GM12892 (cell line): ENCODE measurements around the gene DAB1. TPM values are rescaled to one million over a fixed set of nuclear protein-coding genes. Genes with fewer than 3 reads are reported as not detected.

Experiments
- DNase-seq: peaks from one replicate; pipeline ENCODE4 v3.0.0; 2011; ENCODE audit not compliant: insufficient read length
- FAIRE-seq: peaks from 2 replicates; lab custom pipeline; 2011; peaks lifted over from hg19 to GRCh38; lab: Jason Lieb, UNC
- POLR2A ChIP-seq: IDR thresholded peaks from 2 replicates; pipeline ENCODE4 v1.6.1; 2011; ENCODE audit warnings: low read depth, low read length, control low read depth
- POLR2AphosphoS5 ChIP-seq: IDR thresholded peaks from 2 replicates; pipeline ENCODE4 v1.6.1; 2011; ENCODE audit warnings: low read depth, low read length, control low read depth
- TAF1 ChIP-seq: IDR thresholded peaks from 2 replicates; pipeline ENCODE4 v1.6.1; 2011; ENCODE audit warnings: low read depth, mild to moderate bottlenecking, control low read depth, low read length, borderline replicate concordance
- polyA plus RNA-seq: library from polyadenylated mRNA; unstranded; fragments of >200 nt; gene quantifications from one replicate; pipeline ENCODE4 v1.2.1, GENCODE V29; 2012; ENCODE audit warnings: missing spikeins, inconsistent platforms; ENCODE audit not compliant: missing spikeins

DAB1 gene
- not detected for polyA plus RNA-seq

DNA sequence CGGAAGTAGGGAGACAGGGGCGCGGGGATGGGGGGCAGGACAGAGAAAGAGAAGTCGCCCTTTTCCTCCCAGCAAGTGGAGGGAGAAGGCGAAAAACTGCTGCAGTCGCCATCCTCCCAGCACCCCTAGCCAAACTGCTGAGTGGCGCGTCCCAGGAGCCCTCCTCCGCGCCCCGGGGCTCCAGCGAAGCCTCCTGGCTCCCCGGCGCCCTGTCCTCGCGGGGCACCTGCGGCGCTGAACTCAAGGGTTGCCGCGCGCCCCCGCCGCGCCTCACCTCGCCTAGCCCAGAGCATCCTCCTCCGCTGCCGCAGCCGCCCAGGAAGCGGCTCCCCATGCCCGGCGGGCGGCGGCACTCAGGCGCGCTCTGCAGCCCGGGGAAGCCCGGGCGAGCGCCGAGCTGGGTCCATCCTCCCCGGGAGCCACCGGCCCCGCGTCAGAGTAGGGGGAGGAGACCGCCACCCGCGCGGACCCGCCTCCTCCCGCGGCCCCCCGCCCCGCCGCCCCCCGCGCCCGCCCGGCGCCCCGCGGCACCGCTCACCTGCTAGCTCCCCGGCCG is at the start of gene DAB1:
DAB1 (minus strand) TSS at position 405 of the 556 bp plus-strand sequence. CDS start 133,030 bp downstream, outside the sequence.
- DNase-seq (peak; percentile 10), FAIRE-seq (no peak)
- TF ChIP-seq TAF1 (no peak), POLR2AphosphoS5 (no peak), POLR2A (no peak)

- TF ChIP-seq TAF1 (no peak), POLR2AphosphoS5 (no peak), POLR2A (no peak)
- DNase-seq (no peak), FAIRE-seq (no peak)
Observed at GRCh38 chr1:57473448-57473847, 49.6 kb upstream of the DAB1 start.

- DNase-seq (no peak), FAIRE-seq (no peak)
- no peak for TF ChIP-seq POLR2AphosphoS5
- TF ChIP-seq TAF1, result no peak
- no peak for TF ChIP-seq POLR2A
Observed at GRCh38 chr1:57471995-57472394, 48.1 kb upstream of the DAB1 start.

DNA sequence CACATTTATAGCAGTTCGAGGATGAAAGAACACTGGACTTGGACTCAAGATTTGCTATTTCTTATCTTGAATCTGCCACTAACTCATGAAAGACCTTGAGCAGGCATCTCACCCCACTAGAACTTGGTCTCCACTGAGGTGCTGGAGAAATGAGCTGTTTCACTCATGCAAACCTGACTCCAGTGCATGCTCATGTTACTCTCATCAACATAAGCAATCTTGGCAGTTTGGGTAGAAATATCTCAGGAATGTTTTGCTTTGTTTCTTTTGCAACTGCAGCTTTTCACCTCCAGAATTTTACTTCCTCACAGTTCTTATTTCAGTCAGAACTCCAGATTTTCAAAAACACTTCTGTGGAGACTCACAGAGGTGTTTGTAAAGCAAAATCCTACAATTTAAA is 46.2 kb upstream of the DAB1 start:
- TF ChIP-seq TAF1 (no peak), POLR2AphosphoS5 (no peak), POLR2A (no peak)
- DNase-seq, result no peak
- FAIRE-seq, result no peak

GRCh38 chr1:57468641-57469523 is 45.0 kb upstream of the DAB1 start:
- no peak for TF ChIP-seq POLR2A
- TF ChIP-seq POLR2AphosphoS5, result no peak
- TF ChIP-seq TAF1, result no peak
- no peak for DNase-seq
- no peak for FAIRE-seq

- DNase-seq (no peak), FAIRE-seq (no peak)
- TF ChIP-seq POLR2AphosphoS5 (no peak), POLR2A (no peak), TAF1 (no peak)
Observed at GRCh38 chr1:57467830-57468229, 44.0 kb upstream of the DAB1 start.

DNA sequence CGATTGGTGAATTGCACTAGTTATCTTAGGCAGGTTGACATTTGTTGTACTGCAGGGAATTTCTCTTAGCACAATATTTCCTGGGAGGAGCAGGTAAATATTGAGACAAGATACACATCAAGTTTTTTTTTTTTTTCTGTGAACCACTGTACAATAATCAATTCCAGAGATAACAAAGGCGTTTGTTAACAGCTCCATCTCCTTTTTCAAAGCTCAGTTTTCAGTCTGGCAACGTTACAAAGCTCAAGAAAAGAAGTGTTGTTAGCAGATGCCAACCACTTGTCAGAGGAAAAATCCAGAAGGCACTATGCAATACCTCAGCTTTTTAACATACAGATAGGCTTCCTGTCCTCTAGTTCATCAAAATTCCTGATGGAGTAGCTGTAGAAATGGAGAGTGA is 40.9 kb upstream of the DAB1 start:
- DNase-seq (no peak), FAIRE-seq (no peak)
- TF ChIP-seq TAF1 (no peak), POLR2A (no peak), POLR2AphosphoS5 (no peak)

- no peak for TF ChIP-seq TAF1
- TF ChIP-seq POLR2AphosphoS5, result no peak
- no peak for TF ChIP-seq POLR2A
- FAIRE-seq (no peak), DNase-seq (no peak)
Observed at GRCh38 chr1:57463343-57463742, 39.5 kb upstream of the DAB1 start.

GRCh38 chr1:57461405-57461804 is 37.5 kb upstream of the DAB1 start:
- FAIRE-seq (no peak), DNase-seq (no peak)
- no peak for TF ChIP-seq POLR2AphosphoS5
- TF ChIP-seq POLR2A, result no peak
- no peak for TF ChIP-seq TAF1

DNA sequence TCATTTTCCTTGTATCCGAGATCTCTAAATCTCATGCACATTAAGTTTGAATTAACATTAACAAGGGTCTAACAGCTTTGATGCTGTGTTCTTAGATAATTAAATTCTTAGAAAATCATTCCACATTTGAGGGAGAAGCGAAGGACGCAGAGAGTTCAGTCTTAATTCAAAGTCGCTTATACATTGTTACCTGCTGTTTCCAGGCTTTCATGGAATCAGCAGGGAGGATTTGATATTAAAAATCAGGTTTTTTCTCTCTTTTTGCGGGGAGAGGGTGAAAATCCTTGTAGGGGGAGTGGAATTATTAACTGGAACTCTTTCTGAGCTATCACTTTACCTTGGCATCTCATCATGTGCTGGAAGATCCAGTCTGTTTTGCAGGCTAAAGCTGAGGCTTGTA is 27.7 kb upstream of the DAB1 start:
- DNase-seq (no peak), FAIRE-seq (no peak)
- TF ChIP-seq POLR2A (no peak), POLR2AphosphoS5 (no peak), TAF1 (no peak)

DNA sequence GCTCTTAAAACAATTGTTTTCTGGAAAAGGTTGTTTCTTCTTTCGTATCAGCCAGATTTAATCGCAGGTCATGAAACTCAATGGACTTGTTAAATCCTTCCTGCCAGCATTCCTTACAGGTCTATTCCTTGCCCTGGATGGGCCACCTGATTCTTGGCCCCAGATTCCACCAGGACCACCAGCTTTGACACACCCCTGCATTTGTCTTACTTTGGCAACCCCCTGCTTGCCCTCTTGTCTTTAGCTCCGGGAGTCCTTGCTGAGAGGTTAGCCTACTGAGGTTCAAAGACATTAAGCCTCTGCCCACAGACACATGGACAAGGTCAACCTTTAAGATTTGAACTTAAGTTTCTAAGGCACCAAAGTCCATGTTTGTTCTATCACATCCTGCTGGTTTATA is 27.1 kb upstream of the DAB1 start:
- TF ChIP-seq POLR2AphosphoS5 (no peak), TAF1 (no peak), POLR2A (no peak)
- DNase-seq, result no peak
- no peak for FAIRE-seq
